ENCODE results near the gene C1QL4.

GRCh38 chr12:49304161-49304560, 32.8 kb downstream of the C1QL4 start:
- no peak for TF ChIP-seq CTCF (IDR thresholded peaks at IDR 0.05)
- TF ChIP-seq POLR2A (IDR thresholded peaks at IDR 0.05), result no peak
